Cortex of kidney (tissue), 1 donor: ENCODE results near the gene PNKD.

ENCODE experiments used
- DNase-seq: peaks from one replicate; lab custom pipeline; 2025; lab: John Stamatoyannopoulos, UW

The PNKD gene

GRCh38 chr2:218343591-218343990 lies 73.3 kb downstream of the PNKD start:
- DNase-seq, result no peak

- no peak for DNase-seq
Measured at GRCh38 chr2:218344090-218344754, 73.9 kb downstream of the PNKD start.

- DNase-seq, result no peak
Measured at GRCh38 chr2:218344755-218345417, 74.6 kb downstream of the PNKD start.

- no peak for DNase-seq
Measured at GRCh38 chr2:218345491-218346236, 75.3 kb downstream of the PNKD start.

GRCh38 chr2:218347172-218347571 lies 76.9 kb downstream of the PNKD start:
- DNase-seq, result no peak

GRCh38 chr2:218354045-218354444 lies 83.7 kb downstream of the PNKD start:
- no peak for DNase-seq

- no peak for DNase-seq
Measured at GRCh38 chr2:218354850-218355443, 84.6 kb downstream of the PNKD start.

- no peak for DNase-seq
Measured at GRCh38 chr2:218357236-218358177, 87.2 kb downstream of the PNKD start.

- DNase-seq, result no peak
Measured at GRCh38 chr2:218360453-218360852, 90.1 kb downstream of the PNKD start.

- DNase-seq, result no peak
Measured at GRCh38 chr2:218362606-218363005, 92.3 kb downstream of the PNKD start.

- DNase-seq, result no peak
Measured at GRCh38 chr2:218363736-218364135, 93.4 kb downstream of the PNKD start.

GRCh38 chr2:218364196-218364595 lies 93.9 kb downstream of the PNKD start:
- DNase-seq, result no peak

- DNase-seq, result no peak
Measured at GRCh38 chr2:218366621-218367414, 96.5 kb downstream of the PNKD start.

GRCh38 chr2:218367415-218368149 lies 97.3 kb downstream of the PNKD start:
- DNase-seq, result no peak

GRCh38 chr2:218368150-218368528 lies 97.8 kb downstream of the PNKD start:
- DNase-seq, result no peak

GRCh38 chr2:218368621-218369153 lies 98.4 kb downstream of the PNKD start:
- no peak for DNase-seq

GRCh38 chr2:218369330-218369729 lies 99.0 kb downstream of the PNKD start:
- no peak for DNase-seq

- DNase-seq, result no peak
Measured at GRCh38 chr2:218370410-218371063, 100.2 kb downstream of the PNKD start.

GRCh38 chr2:218371983-218372350 lies 101.6 kb downstream of the PNKD start:
- no peak for DNase-seq
